ENCODE measurements around the gene PIK3C2G. TPM values are rescaled to one million over a fixed set of nuclear protein-coding genes. Genes with fewer than 3 reads are reported as not detected.

The PIK3C2G gene
- total RNA-seq, 2 donors from 2014 or later = 2.9 to 13.5 TPM

DNA sequence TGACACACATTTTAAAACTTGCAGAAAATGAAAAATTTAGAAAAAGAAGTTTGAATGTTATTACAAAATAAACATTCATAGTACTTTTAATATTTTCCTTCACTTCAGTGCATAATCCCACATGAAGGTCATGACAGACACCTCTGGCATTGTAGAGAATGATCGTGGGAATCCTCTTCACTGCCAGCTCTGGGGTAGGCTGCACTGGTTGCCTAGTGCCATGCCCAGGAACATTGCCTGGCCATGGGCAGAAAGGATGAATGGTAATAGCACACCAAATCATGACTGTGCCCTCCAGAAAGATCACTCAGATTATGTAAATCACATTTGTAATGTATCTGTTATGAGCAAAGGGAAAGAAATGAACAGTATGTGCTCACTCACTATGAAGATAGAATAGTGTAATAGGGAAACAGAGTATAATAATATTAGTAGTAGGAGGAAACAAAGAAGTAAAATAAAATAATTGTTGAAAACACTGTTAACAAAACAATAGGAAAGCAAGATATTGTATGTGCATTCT is 314.8 kb downstream of the PIK3C2G start:
- DNase-seq = no peak
- Histone ChIP-seq H3K27me3 (no peaks in the 10 kb centered on the region), H3K27ac (no peak overlapping the region), H3K36me3 (replicated peaks in 1 of 2; ENCODE audit: insufficient read depth in 1 of 2, low read depth in 2 of 2) (no peaks in the 10 kb centered on the region), H3K4me1 (no peaks in the 10 kb centered on the region), H3K9me3 (no peaks in the 10 kb centered on the region), H3K4me3 (no peak overlapping the region)
- no peak for ATAC-seq
- 50 to 61% methylated on average over 1 of the region's 1 CpG for WGBS, 2 donors
- intact Hi-C loops (cut with DNase I) = no loop called here
- no peak for TF ChIP-seq POLR2A (IDR thresholded peaks at IDR 0.05)
- TF ChIP-seq, protein P1, sequence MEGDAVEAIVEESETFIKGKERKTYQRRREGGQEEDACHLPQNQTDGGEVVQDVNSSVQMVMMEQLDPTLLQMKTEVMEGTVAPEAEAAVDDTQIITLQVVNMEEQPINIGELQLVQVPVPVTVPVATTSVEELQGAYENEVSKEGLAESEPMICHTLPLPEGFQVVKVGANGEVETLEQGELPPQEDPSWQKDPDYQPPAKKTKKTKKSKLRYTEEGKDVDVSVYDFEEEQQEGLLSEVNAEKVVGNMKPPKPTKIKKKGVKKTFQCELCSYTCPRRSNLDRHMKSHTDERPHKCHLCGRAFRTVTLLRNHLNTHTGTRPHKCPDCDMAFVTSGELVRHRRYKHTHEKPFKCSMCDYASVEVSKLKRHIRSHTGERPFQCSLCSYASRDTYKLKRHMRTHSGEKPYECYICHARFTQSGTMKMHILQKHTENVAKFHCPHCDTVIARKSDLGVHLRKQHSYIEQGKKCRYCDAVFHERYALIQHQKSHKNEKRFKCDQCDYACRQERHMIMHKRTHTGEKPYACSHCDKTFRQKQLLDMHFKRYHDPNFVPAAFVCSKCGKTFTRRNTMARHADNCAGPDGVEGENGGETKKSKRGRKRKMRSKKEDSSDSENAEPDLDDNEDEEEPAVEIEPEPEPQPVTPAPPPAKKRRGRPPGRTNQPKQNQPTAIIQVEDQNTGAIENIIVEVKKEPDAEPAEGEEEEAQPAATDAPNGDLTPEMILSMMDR (IDR thresholded peaks at IDR 0.05) = no peak

DNA sequence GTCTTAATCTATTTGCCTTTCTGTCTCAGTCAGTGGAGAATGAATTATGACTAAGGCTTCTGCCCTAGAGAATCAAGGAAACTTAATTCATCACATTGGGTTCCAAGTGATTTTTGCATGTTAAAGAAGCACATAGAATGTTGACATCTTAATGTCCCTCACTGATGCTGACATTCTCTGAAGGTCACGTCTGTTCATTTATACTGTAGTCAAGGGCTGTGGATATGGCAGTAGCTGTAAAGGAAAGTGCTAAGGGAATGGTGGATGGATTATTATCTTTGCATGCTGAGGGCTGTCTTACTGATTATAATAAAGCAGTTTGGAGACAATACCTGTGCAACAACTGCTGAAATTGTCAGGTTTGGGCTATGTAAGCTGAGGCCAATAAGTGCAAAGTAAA is 315.3 kb downstream of the PIK3C2G start:
- 60 to 67% methylated on average over 1 of the region's 1 CpG for WGBS, 2 donors
- no peak for ATAC-seq
- TF ChIP-seq POLR2A (IDR thresholded peaks at IDR 0.05) = no peak
- TF ChIP-seq, protein P1 (IDR thresholded peaks at IDR 0.05) = no peak
- Histone ChIP-seq H3K9me3 (no peaks in the 10 kb centered on the region), H3K36me3 (replicated peaks in 1 of 2; ENCODE audit: insufficient read depth in 1 of 2, low read depth in 2 of 2) (no peaks in the 10 kb centered on the region), H3K4me3 (no peak overlapping the region), H3K27ac (no peak overlapping the region), H3K27me3 (no peaks in the 10 kb centered on the region), H3K4me1 (no peaks in the 10 kb centered on the region)
- no peak for DNase-seq
- intact Hi-C loops (cut with DNase I) = no loop called here

DNA sequence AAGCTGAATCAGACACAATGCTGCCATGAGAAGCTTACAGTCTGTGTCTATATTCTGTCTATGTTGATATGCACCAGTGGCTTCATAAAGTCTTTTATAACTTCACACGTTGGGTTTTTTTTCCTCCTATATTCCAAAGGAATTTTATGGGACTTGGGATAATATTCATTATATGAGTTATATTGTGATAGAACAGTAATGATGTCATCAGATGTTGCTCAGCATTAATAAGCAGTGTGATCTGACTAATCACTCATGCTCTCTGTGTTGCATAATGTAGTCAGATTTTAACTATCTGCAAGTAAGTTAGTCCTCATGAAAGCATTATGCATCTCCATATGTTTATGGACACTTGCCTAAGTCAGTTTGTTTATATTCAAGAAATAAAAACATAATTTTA is 316.9 kb downstream of the PIK3C2G start:
- no peaks in the 10 kb centered on the region for H3K27me3 ChIP-seq
- DNase-seq (no peak), ATAC-seq (no peak)
- no peak overlapping the region for H3K27ac ChIP-seq
- intact Hi-C loops (cut with DNase I) = no loop called here
- 43 to 54% methylated on average over 1 of the region's 1 CpG for WGBS, 2 donors
- no peak overlapping the region for H3K4me3 ChIP-seq
- H3K36me3 ChIP-seq (replicated peaks in 1 of 2; ENCODE audit: insufficient read depth in 1 of 2, low read depth in 2 of 2) = no peaks in the 10 kb centered on the region
- TF ChIP-seq, protein P1 (IDR thresholded peaks at IDR 0.05) = no peak
- no peak for TF ChIP-seq POLR2A (IDR thresholded peaks at IDR 0.05)
- H3K4me1 ChIP-seq = no peaks in the 10 kb centered on the region
- peaks cover 0 to 7% (median 0%) of the 10 kb centered on the region in 3 donors for H3K9me3 ChIP-seq

DNA sequence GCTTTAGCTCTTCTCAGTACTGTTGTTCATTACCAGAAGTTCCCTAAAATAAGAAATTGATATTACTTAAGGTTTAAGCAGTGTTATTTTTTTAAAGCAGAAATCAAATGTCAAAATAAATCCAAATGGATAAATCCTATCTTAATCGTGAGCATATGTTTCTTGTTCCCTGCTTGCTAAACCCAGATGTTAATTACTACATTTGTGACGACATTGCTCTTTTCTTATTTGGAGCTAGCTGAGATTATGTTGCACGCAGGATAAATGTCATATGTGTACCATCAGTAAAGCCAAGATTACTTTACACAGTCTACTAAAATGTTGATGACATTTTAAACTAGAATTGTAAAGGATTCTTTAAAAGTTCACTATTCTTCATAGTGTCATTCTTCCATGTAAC is 319.0 kb downstream of the PIK3C2G start:
- H3K9me3 ChIP-seq = peaks cover 0 to 10% (median 0%) of the 10 kb centered on the region in 3 donors

DNA sequence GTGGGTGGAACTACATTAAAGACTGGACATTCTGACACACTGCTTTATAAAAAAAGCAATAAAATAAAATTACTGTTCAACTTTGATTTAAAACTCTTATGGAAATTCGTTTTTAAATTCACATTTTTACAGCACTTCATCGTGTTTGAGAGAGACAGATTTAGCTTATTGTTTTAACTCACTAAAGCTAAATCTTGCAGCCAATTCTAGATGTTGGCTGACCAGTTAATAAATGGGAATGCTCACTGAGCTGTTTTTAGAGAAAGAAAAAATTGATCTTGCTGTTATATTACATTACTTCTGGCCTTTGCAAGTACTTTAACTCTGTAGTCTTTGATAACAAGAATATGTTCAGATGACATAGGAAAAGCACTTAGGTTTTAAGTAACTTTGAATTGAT is 319.4 kb downstream of the PIK3C2G start:
- no peak for ATAC-seq
- intact Hi-C loops (cut with DNase I) = no loop called here
- Histone ChIP-seq H3K36me3 (replicated peaks in 1 of 2; ENCODE audit: insufficient read depth in 1 of 2, low read depth in 2 of 2) (no peaks in the 10 kb centered on the region), H3K4me3 (no peak overlapping the region), H3K27me3 (no peaks in the 10 kb centered on the region), H3K9me3 (peaks cover 0 to 10% (median 0%) of the 10 kb centered on the region in 3 donors), H3K4me1 (no peaks in the 10 kb centered on the region), H3K27ac (no peak overlapping the region)
- TF ChIP-seq, protein P1 (IDR thresholded peaks at IDR 0.05) = no peak
- no peak for TF ChIP-seq POLR2A (IDR thresholded peaks at IDR 0.05)
- DNase-seq = no peak
- WGBS, 2 donors = 39 to 53% methylated on average over 2 of the region's 2 CpGs

More for the DNA sequence above, 319.0 kb downstream of the PIK3C2G start:
- intact Hi-C loops (cut with DNase I) = no loop called here
- Histone ChIP-seq H3K27me3 (no peaks in the 10 kb centered on the region), H3K4me1 (no peaks in the 10 kb centered on the region), H3K27ac (no peak overlapping the region), H3K4me3 (no peak overlapping the region), H3K36me3 (replicated peaks in 1 of 2; ENCODE audit: insufficient read depth in 1 of 2, low read depth in 2 of 2) (no peaks in the 10 kb centered on the region)
- WGBS, 2 donors = 63 to 64% methylated on average over 3 of the region's 3 CpGs
- TF ChIP-seq, protein P1 (IDR thresholded peaks at IDR 0.05) = no peak
- TF ChIP-seq POLR2A (IDR thresholded peaks at IDR 0.05) = no peak
- DNase-seq (no peak), ATAC-seq (no peak)
